Astrocyte (in vitro differentiated cells and primary cell): ENCODE results near the gene GFOD1. TPM values are rescaled to one million over a fixed set of nuclear protein-coding genes. Genes with fewer than 3 reads are reported as not detected.
"Not testable (repeated sequence)": the region's sequence is repeated elsewhere in the genome, so short reads cannot be mapped to it uniquely, and the experiment has no call there.

Source experiments
- DNase-seq: peaks from one replicate; pipeline ENCODE4 v3.0.0-alpha.2; 2010; ENCODE audit warnings: low read depth
- FAIRE-seq: peaks from 2 replicates; lab custom pipeline; 2011; peaks lifted over from hg19 to GRCh38; lab: Jason Lieb, UNC
- H2AFZ ChIP-seq: 2 replicates; pipeline ENCODE4 v1.6.0; 2012; ENCODE audit warnings: low read depth, low read length, inconsistent platforms
- H3K27ac ChIP-seq: 2 replicates; pipeline ENCODE4 v1.5.1; 2011; ENCODE audit warnings: low read depth, low read length, inconsistent platforms
- H3K27me3 ChIP-seq: 2 replicates; pipeline ENCODE4 v1.6.0; 2011; ENCODE audit warnings: low read length, inconsistent platforms; ENCODE audit not compliant: insufficient read depth
- H3K36me3 ChIP-seq: 2 replicates; pipeline ENCODE4 v1.5.1; 2011; ENCODE audit warnings: low read length, inconsistent platforms; ENCODE audit not compliant: insufficient read depth
- H3K4me1 ChIP-seq: 2 replicates; pipeline ENCODE4 v1.5.1; 2011; ENCODE audit warnings: low read length, inconsistent platforms; ENCODE audit not compliant: insufficient read depth
- H3K4me2 ChIP-seq: 2 replicates; pipeline ENCODE4 v1.6.0; 2012; ENCODE audit warnings: low read length, inconsistent platforms
- H3K4me3 ChIP-seq: 2 replicates; pipeline ENCODE4 v1.5.1; 2011; ENCODE audit warnings: low read depth, mild to moderate bottlenecking, low read length, inconsistent platforms; ENCODE audit not compliant: insufficient read depth
- H3K79me2 ChIP-seq: 2 replicates; pipeline ENCODE4 v1.6.0; 2012; ENCODE audit warnings: mild to moderate bottlenecking, low read length, inconsistent platforms; ENCODE audit not compliant: insufficient read depth
- H3K9ac ChIP-seq: 2 replicates; pipeline ENCODE4 v1.6.0; 2012; ENCODE audit warnings: mild to moderate bottlenecking, low read length, inconsistent platforms
- H3K9me3 ChIP-seq: 2 replicates; pipeline ENCODE4 v1.5.1; 2012; ENCODE audit warnings: low read depth, mild to moderate bottlenecking, low read length, inconsistent platforms; ENCODE audit not compliant: insufficient read depth
- H4K20me1 ChIP-seq: 2 replicates; pipeline ENCODE4 v1.6.0; 2012; ENCODE audit warnings: low read length, inconsistent platforms; ENCODE audit not compliant: insufficient read depth
- H3K27ac Mint-ChIP-seq: one replicate; pipeline ENCODE4 v1.8.0; 2021; ENCODE audit warnings: mild to moderate bottlenecking, mixed read lengths; ENCODE audit not compliant: unreplicated experiment
- H3K27me3 Mint-ChIP-seq: one replicate; pipeline ENCODE4 v1.8.0; 2021; ENCODE audit warnings: low read depth, mixed read lengths; ENCODE audit not compliant: unreplicated experiment
- H3K36me3 Mint-ChIP-seq: one replicate; pipeline ENCODE4 v1.8.0; 2021; ENCODE audit warnings: low read depth, mixed read lengths; ENCODE audit not compliant: unreplicated experiment
- H3K4me1 Mint-ChIP-seq: one replicate; pipeline ENCODE4 v1.8.0; 2021; ENCODE audit warnings: low read depth, mixed read lengths; ENCODE audit not compliant: unreplicated experiment
- H3K4me3 Mint-ChIP-seq: one replicate; pipeline ENCODE4 v1.8.0; 2021; ENCODE audit warnings: mild to moderate bottlenecking, moderate library complexity, mixed read lengths; ENCODE audit not compliant: unreplicated experiment
- H3K9me3 Mint-ChIP-seq: one replicate; pipeline ENCODE4 v1.8.0; 2021; ENCODE audit warnings: mild to moderate bottlenecking, mixed read lengths; ENCODE audit not compliant: unreplicated experiment
- CTCF ChIP-seq: IDR thresholded peaks from 2 replicates; pipeline ENCODE4 v1.5.1; 2011; ENCODE audit warnings: low read depth, mild to moderate bottlenecking, inconsistent platforms, low read length, moderate library complexity; ENCODE audit not compliant: insufficient read depth
- EZH2 ChIP-seq: IDR thresholded peaks from 2 replicates; pipeline ENCODE4 v1.6.1; 2012; ENCODE audit warnings: mild to moderate bottlenecking, low read length, inconsistent platforms; ENCODE audit not compliant: insufficient read depth
- total RNA-seq: library from RNA; stranded (reverse); gene quantifications from 2 replicates; pipeline ENCODE4 v1.2.1, GENCODE V29; 2021

The GFOD1 gene
- total RNA-seq, 1 donor from 2014 or later, result 10.8 TPM

GRCh38 chr6:13461805-13462204, 25.6 kb downstream of the GFOD1 start:
- Mint-ChIP-seq H3K36me3 (peaks cover 8% of the 10 kb centered on the region), H3K27me3 (no peaks in the 10 kb centered on the region), H3K27ac (no peak overlapping the region), H3K4me3 (no peak overlapping the region), H3K4me1 (peaks cover 34% of the 10 kb centered on the region), H3K9me3 (no peaks in the 10 kb centered on the region)
- peaks cover 31% of the 10 kb centered on the region for H3K4me1 ChIP-seq
- no peak overlapping the region for H3K4me3 ChIP-seq
- DNase-seq, result no peak
- peaks cover 13% of the 10 kb centered on the region for H4K20me1 ChIP-seq
- no peak for FAIRE-seq
- TF ChIP-seq CTCF, result no peak
- no peak overlapping the region for H3K27ac ChIP-seq
- no peak overlapping the region for H2AFZ ChIP-seq
- no peaks in the 10 kb centered on the region for H3K27me3 ChIP-seq
- no peak overlapping the region for H3K9ac ChIP-seq
- H3K36me3 ChIP-seq, result no peaks in the 10 kb centered on the region
- H3K4me2 ChIP-seq, result no peak overlapping the region
- H3K9me3 ChIP-seq, result no peaks in the 10 kb centered on the region
- peaks cover 8% of the 10 kb centered on the region for H3K79me2 ChIP-seq

- Mint-ChIP-seq H3K9me3 (no peaks in the 10 kb centered on the region), H3K4me1 (peaks cover 33% of the 10 kb centered on the region), H3K27me3 (no peaks in the 10 kb centered on the region), H3K27ac (no peak overlapping the region), H3K4me3 (no peak overlapping the region), H3K36me3 (peaks cover 8% of the 10 kb centered on the region)
- Histone ChIP-seq H3K4me1 (peaks cover 31% of the 10 kb centered on the region), H3K4me3 (no peak overlapping the region), H3K27ac (no peak overlapping the region), H3K27me3 (no peaks in the 10 kb centered on the region), H3K4me2 (no peak overlapping the region), H4K20me1 (peaks cover 8% of the 10 kb centered on the region), H3K9ac (no peak overlapping the region), H3K9me3 (no peaks in the 10 kb centered on the region), H3K79me2 (peaks cover 6% of the 10 kb centered on the region), H2AFZ (no peak overlapping the region), H3K36me3 (no peaks in the 10 kb centered on the region)
- TF ChIP-seq CTCF (no peak), EZH2 (no peak)
- no peak for DNase-seq
- no peak for FAIRE-seq
Observed at GRCh38 chr6:13461307-13461706, 26.1 kb downstream of the GFOD1 start.

- H3K36me3 ChIP-seq, H2AFZ ChIP-seq, H3K9me3 Mint-ChIP-seq, DNase-seq, H3K9me3 ChIP-seq, H3K27ac Mint-ChIP-seq, H3K27me3 Mint-ChIP-seq, H4K20me1 ChIP-seq, H3K4me2 ChIP-seq, H3K27ac ChIP-seq, H3K36me3 Mint-ChIP-seq, H3K9ac ChIP-seq, H3K4me3 Mint-ChIP-seq, FAIRE-seq, H3K27me3 ChIP-seq, H3K79me2 ChIP-seq, H3K4me3 ChIP-seq: not testable (repeated sequence)
- H3K4me1 Mint-ChIP-seq, result peaks cover 28% of the 10 kb centered on the region
- peaks cover 29% of the 10 kb centered on the region for H3K4me1 ChIP-seq
Observed at GRCh38 chr6:13460289-13460688, 27.1 kb downstream of the GFOD1 start.
